GM23338 (cell line): Measurements from ENCODE around the gene TRAF4. TPM values are rescaled to one million over a fixed set of nuclear protein-coding genes. Genes with fewer than 3 reads are reported as not detected.
A peak's percentile ranks its signal among the peaks of the same experiment; 100 is the strongest.

Source experiments
- ATAC-seq: fragments of 200-7000 bp; cut with Tn5 transposase; 3 replicates; pipeline ENCODE4 v1.9.1; 2020
- DNase-seq: peaks from one replicate; pipeline ENCODE4 v3.0.0-alpha.2; 2015; ENCODE audit warnings: low spot score
- H2AFZ ChIP-seq: fragments of 200-600 bp; sonication (generic); 2 replicates; pipeline ENCODE4 v1.8.0; 2016; ENCODE audit warnings: antibody characterized with exemption, mild to moderate bottlenecking, moderate library complexity
- H3F3A ChIP-seq: fragments of 200-600 bp; sonication (generic); replicated peaks from 2 replicates; pipeline ENCODE4 v1.8.0; 2017; ENCODE audit warnings: antibody characterized with exemption, mixed run types, low read depth
- H3K27ac ChIP-seq: fragments of 200-600 bp; sonication (generic); 2 replicates; pipeline ENCODE4 v1.6.1; 2016; ENCODE audit warnings: low read depth
- H3K27me3 ChIP-seq: fragments of 200-600 bp; sonication (generic); 2 replicates; pipeline ENCODE4 v1.8.0; 2016; ENCODE audit warnings: mild to moderate bottlenecking, mixed run types, moderate library complexity; ENCODE audit not compliant: insufficient read depth
- H3K36me3 ChIP-seq: fragments of 200-600 bp; sonication (generic); 2 replicates; pipeline ENCODE4 v1.8.0; 2016; ENCODE audit warnings: mild to moderate bottlenecking; ENCODE audit not compliant: insufficient read depth
- H3K4me1 ChIP-seq: fragments of 200-600 bp; sonication (generic); 2 replicates; pipeline ENCODE4 v1.8.0; 2016; ENCODE audit warnings: mild to moderate bottlenecking, moderate library complexity; ENCODE audit not compliant: insufficient read depth
- H3K4me2 ChIP-seq: fragments of 200-600 bp; sonication (generic); 2 replicates; pipeline ENCODE4 v1.7.1; 2017; ENCODE audit warnings: mixed run types
- H3K4me3 ChIP-seq: fragments of 200-600 bp; sonication (generic); 2 replicates; pipeline ENCODE4 v1.6.1; 2016; ENCODE audit warnings: mixed run types
- H3K79me2 ChIP-seq: fragments of 200-600 bp; sonication (generic); replicated peaks from 2 replicates; pipeline ENCODE4 v1.8.0; 2017; ENCODE audit warnings: mild to moderate bottlenecking; ENCODE audit not compliant: insufficient read depth
- H3K9me2 ChIP-seq: fragments of 200-600 bp; sonication (generic); 2 replicates; pipeline ENCODE4 v1.8.0; 2017; ENCODE audit not compliant: insufficient read depth
- H4K20me1 ChIP-seq: fragments of 200-600 bp; sonication (generic); replicated peaks from 2 replicates; pipeline ENCODE4 v1.8.0; 2017; ENCODE audit warnings: mild to moderate bottlenecking; ENCODE audit not compliant: insufficient read depth
- H3K27ac Mint-ChIP-seq: 2 replicates; pipeline ENCODE4 v1.8.0; 2020; ENCODE audit warnings: inconsistent platforms, mild to moderate bottlenecking, moderate library complexity, mixed read lengths
- H3K27me3 Mint-ChIP-seq: 3 replicates; pipeline ENCODE4 v1.8.0; 2022; ENCODE audit warnings: low read depth, mild to moderate bottlenecking, moderate library complexity, mixed read lengths, inconsistent platforms; ENCODE audit not compliant: insufficient read depth, poor library complexity
- H3K36me3 Mint-ChIP-seq: 3 replicates; pipeline ENCODE4 v1.8.0; 2021; ENCODE audit warnings: low read depth, mild to moderate bottlenecking, inconsistent platforms, moderate library complexity, mixed read lengths
- H3K4me1 Mint-ChIP-seq: 3 replicates; pipeline ENCODE4 v1.8.0; 2020; ENCODE audit warnings: mild to moderate bottlenecking, inconsistent platforms, mixed read lengths
- H3K4me3 Mint-ChIP-seq: 3 replicates; pipeline ENCODE4 v1.8.0; 2021; ENCODE audit warnings: moderate library complexity, mild to moderate bottlenecking, inconsistent platforms, mixed read lengths
- H3K9me3 Mint-ChIP-seq: 3 replicates; pipeline ENCODE4 v1.8.0; 2020; ENCODE audit warnings: moderate library complexity, mild to moderate bottlenecking, inconsistent platforms, mixed read lengths
- CTCF ChIP-seq, 2 experiments: fragments of 200-600 bp in 1 of 2; sonication (generic) in 1 of 2; conservative IDR thresholded peaks; 2 replicates each; pipeline versions ENCODE4 v1.5.1 to v1.6.1; 2016 to 2017; ENCODE audit warnings: antibody characterized with exemption in 2 of 2, low read depth in 2 of 2, mild to moderate bottlenecking in 2 of 2, moderate library complexity in 1 of 2
- NANOG ChIP-seq: IDR thresholded peaks from 2 replicates; pipeline ENCODE4 v1.6.1; 2016; ENCODE audit warnings: antibody characterized with exemption, borderline replicate concordance
- ZNF114 ChIP-seq: fragments of 250-450 bp; sonication (Bioruptor Pico); IDR thresholded peaks from 2 replicates; pipeline ENCODE4 v1.5.0; 2020; ENCODE audit warnings: mild to moderate bottlenecking, moderate library complexity
- ZNF462 ChIP-seq: fragments of 250-450 bp; sonication (Bioruptor Pico); IDR thresholded peaks from 2 replicates; pipeline ENCODE4 v1.5.0; 2020; ENCODE audit warnings: mild to moderate bottlenecking, moderate library complexity
- polyA plus RNA-seq: library from polyadenylated mRNA; unstranded; fragments of >200 nt; fragmentation: Nextera tagmentation; extraction: Ambion mirVana; gene quantifications from 2 replicates; pipeline ENCODE4 v1.2.1, GENCODE V29; 2016
- total RNA-seq: library from RNA; depleted of rRNA; stranded (reverse); fragments of >200 nt; shearing (Covaris generic); gene quantifications from 2 replicates; pipeline ENCODE4 v1.2.3, GENCODE V29; 2014
- TF ChIP-seq, protein P1 (sequence below): IDR thresholded peaks from 2 replicates; pipeline ENCODE4 v1.6.1; 2016; ENCODE audit warnings: antibody characterized with exemption
- TF ChIP-seq, protein P2 (sequence below): IDR thresholded peaks from one replicate; pipeline ENCODE4 v1.6.1; 2018; ENCODE audit warnings: antibody characterized with exemption; ENCODE audit not compliant: unreplicated experiment

TRAF4 gene
- total and polyA plus RNA-seq, 2 experiments from 2014 or later: 63.5 to 152 TPM

- peaks cover 57% of the 10 kb centered on the region for H3K36me3 Mint-ChIP-seq
- no peaks in the 10 kb centered on the region for H3K9me3 Mint-ChIP-seq
- H3K27ac ChIP-seq: peak overlapping the region; percentile 99
- DNase-seq: peak; percentile 75
- peak overlapping the region; percentile 93 for H3K4me3 ChIP-seq
- H3K9me2 ChIP-seq: no peaks in the 10 kb centered on the region
- H3K4me3 Mint-ChIP-seq: peak overlapping the region; percentile 91
- H3K4me2 ChIP-seq: peak overlapping the region; percentile 96
- peaks cover 8% of the 10 kb centered on the region; the same call in 1 of the 2 replicates for H4K20me1 ChIP-seq
- ATAC-seq: peak; percentile 12
- peaks cover 47% of the 10 kb centered on the region for H3F3A ChIP-seq
- peaks cover 32% of the 10 kb centered on the region for H3K4me1 ChIP-seq
- H3K27me3 ChIP-seq: no peaks in the 10 kb centered on the region
- peaks cover 43% of the 10 kb centered on the region for H3K27me3 Mint-ChIP-seq
- TF ChIP-seq, protein P1, sequence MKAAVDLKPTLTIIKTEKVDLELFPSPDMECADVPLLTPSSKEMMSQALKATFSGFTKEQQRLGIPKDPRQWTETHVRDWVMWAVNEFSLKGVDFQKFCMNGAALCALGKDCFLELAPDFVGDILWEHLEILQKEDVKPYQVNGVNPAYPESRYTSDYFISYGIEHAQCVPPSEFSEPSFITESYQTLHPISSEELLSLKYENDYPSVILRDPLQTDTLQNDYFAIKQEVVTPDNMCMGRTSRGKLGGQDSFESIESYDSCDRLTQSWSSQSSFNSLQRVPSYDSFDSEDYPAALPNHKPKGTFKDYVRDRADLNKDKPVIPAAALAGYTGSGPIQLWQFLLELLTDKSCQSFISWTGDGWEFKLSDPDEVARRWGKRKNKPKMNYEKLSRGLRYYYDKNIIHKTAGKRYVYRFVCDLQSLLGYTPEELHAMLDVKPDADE: 0 out of 2 replicates have a peak, but pooled peaks have one; percentile 34
- no peak for TF ChIP-seq CTCF (conservative IDR thresholded peaks at IDR 0.05; ENCODE audit: low read depth in 2 of 2)
- TF ChIP-seq, protein P2, sequence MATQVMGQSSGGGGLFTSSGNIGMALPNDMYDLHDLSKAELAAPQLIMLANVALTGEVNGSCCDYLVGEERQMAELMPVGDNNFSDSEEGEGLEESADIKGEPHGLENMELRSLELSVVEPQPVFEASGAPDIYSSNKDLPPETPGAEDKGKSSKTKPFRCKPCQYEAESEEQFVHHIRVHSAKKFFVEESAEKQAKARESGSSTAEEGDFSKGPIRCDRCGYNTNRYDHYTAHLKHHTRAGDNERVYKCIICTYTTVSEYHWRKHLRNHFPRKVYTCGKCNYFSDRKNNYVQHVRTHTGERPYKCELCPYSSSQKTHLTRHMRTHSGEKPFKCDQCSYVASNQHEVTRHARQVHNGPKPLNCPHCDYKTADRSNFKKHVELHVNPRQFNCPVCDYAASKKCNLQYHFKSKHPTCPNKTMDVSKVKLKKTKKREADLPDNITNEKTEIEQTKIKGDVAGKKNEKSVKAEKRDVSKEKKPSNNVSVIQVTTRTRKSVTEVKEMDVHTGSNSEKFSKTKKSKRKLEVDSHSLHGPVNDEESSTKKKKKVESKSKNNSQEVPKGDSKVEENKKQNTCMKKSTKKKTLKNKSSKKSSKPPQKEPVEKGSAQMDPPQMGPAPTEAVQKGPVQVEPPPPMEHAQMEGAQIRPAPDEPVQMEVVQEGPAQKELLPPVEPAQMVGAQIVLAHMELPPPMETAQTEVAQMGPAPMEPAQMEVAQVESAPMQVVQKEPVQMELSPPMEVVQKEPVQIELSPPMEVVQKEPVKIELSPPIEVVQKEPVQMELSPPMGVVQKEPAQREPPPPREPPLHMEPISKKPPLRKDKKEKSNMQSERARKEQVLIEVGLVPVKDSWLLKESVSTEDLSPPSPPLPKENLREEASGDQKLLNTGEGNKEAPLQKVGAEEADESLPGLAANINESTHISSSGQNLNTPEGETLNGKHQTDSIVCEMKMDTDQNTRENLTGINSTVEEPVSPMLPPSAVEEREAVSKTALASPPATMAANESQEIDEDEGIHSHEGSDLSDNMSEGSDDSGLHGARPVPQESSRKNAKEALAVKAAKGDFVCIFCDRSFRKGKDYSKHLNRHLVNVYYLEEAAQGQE: no peak
- TF ChIP-seq ZNF114: no peak
- no peak for TF ChIP-seq NANOG
- H3K27ac Mint-ChIP-seq: peak overlapping the region; percentile 98
- H2AFZ ChIP-seq: no peak overlapping the region
- peaks cover 43% of the 10 kb centered on the region for H3K4me1 Mint-ChIP-seq
- peaks cover 16% of the 10 kb centered on the region; the same call in 1 of the 2 replicates for H3K36me3 ChIP-seq
- H3K79me2 ChIP-seq: peaks cover 32% of the 10 kb centered on the region
These were observed 1.4 kb downstream of the TRAF4 start for GRCh38 chr17:28744972-28745785.

GRCh38 chr17:28745786-28746411 is 2.1 kb downstream of the TRAF4 start:
- Histone ChIP-seq H3K27me3 (no peaks in the 10 kb centered on the region), H3K4me3 (peak overlapping the region; percentile 93), H3K4me1 (peaks cover 38% of the 10 kb centered on the region), H3K4me2 (peak overlapping the region; percentile 96), H3K79me2 (peaks cover 32% of the 10 kb centered on the region), H3F3A (peaks cover 53% of the 10 kb centered on the region), H2AFZ (no peak overlapping the region), H3K9me2 (no peaks in the 10 kb centered on the region), H3K27ac (peak overlapping the region; percentile 99), H4K20me1 (peaks cover 14% of the 10 kb centered on the region), H3K36me3 (peaks cover 22% of the 10 kb centered on the region)
- Mint-ChIP-seq H3K9me3 (no peaks in the 10 kb centered on the region), H3K27me3 (peaks cover 50% of the 10 kb centered on the region), H3K36me3 (peaks cover 64% of the 10 kb centered on the region), H3K4me3 (peak overlapping the region; percentile 91), H3K27ac (peak overlapping the region; percentile 98), H3K4me1 (peaks cover 47% of the 10 kb centered on the region)
- ATAC-seq (peak; percentile 1), DNase-seq (peak; percentile 60)
- TF ChIP-seq ZNF114 (no peak), NANOG (no peak), ZNF462 (CRISPR knock-in tag) (no peak)
